NB4 (cell line): ENCODE results near the gene GTSE1.

Experiments used
- DNase-seq: peaks from one replicate; pipeline ENCODE4 v3.0.0; 2010; ENCODE audit warnings: low read depth
- H3K4me3 ChIP-seq: one replicate; pipeline ENCODE4 v1.5.1; 2011; ENCODE audit warnings: mild to moderate bottlenecking, low read depth, low read length, moderate library complexity
- MAX ChIP-seq: IDR thresholded peaks from 2 replicates; pipeline ENCODE4 v1.6.1; 2011; ENCODE audit warnings: low read depth, low read length
- MYC ChIP-seq: IDR thresholded peaks from 2 replicates; pipeline ENCODE4 v1.6.1; 2011; ENCODE audit warnings: low read depth, low read length
- POLR2A ChIP-seq: IDR thresholded peaks from 2 replicates; pipeline ENCODE4 v1.6.1; 2011; ENCODE audit warnings: mild to moderate bottlenecking; ENCODE audit not compliant: insufficient read length; ENCODE audit errors: extremely low read depth
- TF ChIP-seq, protein P1 (sequence below): IDR thresholded peaks from one replicate; pipeline ENCODE4 v1.5.1; 2012; ENCODE audit warnings: low read depth, low read length

Gene GTSE1

DNA sequence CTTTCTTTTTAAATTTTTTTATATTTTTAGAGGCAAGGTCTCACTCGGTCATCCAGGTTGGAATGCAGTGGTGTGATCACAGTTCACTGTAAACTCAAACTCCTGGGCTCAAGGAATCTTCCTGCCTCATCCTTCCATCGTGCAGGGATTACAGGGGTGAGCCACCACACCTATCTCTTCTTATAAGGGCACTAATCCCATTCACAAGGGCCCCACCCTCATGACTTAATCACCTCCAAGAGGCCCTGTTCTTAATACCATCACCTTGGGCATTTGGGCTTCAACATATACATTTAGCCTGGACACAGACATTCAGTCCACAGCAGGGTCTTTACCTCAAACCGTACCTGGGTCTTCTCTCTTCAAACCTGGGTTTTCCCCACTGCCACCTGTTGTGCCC lies 4.5 kb upstream of the GTSE1 start:
- no peak overlapping the region for H3K4me3 ChIP-seq
- TF ChIP-seq MYC (no peak), POLR2A (no peak), MAX (no peak)
- TF ChIP-seq, protein P1, sequence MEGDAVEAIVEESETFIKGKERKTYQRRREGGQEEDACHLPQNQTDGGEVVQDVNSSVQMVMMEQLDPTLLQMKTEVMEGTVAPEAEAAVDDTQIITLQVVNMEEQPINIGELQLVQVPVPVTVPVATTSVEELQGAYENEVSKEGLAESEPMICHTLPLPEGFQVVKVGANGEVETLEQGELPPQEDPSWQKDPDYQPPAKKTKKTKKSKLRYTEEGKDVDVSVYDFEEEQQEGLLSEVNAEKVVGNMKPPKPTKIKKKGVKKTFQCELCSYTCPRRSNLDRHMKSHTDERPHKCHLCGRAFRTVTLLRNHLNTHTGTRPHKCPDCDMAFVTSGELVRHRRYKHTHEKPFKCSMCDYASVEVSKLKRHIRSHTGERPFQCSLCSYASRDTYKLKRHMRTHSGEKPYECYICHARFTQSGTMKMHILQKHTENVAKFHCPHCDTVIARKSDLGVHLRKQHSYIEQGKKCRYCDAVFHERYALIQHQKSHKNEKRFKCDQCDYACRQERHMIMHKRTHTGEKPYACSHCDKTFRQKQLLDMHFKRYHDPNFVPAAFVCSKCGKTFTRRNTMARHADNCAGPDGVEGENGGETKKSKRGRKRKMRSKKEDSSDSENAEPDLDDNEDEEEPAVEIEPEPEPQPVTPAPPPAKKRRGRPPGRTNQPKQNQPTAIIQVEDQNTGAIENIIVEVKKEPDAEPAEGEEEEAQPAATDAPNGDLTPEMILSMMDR = no peak
- DNase-seq = no peak

DNA sequence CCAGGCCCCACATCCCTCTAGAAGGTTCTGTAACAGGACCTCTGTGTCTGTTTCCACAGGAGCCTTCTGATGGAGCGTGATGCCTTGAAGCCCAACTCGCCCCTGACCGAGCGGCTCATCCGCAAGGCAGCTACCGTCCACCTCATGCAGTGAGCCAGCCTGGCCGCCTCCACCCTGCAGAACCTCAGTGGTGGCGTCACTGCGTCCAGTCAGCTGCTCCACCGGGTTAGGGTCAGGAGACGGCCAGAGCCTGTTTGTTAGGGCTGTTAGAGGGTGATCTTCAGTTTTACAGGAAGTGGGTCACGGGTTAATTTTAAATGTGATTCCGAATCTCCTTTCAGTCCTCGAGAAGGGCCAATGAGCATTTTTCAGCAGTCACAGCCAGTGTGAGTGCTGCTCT lies 3.9 kb upstream of the GTSE1 start:
- no peak for DNase-seq
- no peak for TF ChIP-seq POLR2A
- no peak for TF ChIP-seq MYC
- TF ChIP-seq, protein P1 = no peak
- TF ChIP-seq MAX = no peak
- no peak overlapping the region for H3K4me3 ChIP-seq

DNA sequence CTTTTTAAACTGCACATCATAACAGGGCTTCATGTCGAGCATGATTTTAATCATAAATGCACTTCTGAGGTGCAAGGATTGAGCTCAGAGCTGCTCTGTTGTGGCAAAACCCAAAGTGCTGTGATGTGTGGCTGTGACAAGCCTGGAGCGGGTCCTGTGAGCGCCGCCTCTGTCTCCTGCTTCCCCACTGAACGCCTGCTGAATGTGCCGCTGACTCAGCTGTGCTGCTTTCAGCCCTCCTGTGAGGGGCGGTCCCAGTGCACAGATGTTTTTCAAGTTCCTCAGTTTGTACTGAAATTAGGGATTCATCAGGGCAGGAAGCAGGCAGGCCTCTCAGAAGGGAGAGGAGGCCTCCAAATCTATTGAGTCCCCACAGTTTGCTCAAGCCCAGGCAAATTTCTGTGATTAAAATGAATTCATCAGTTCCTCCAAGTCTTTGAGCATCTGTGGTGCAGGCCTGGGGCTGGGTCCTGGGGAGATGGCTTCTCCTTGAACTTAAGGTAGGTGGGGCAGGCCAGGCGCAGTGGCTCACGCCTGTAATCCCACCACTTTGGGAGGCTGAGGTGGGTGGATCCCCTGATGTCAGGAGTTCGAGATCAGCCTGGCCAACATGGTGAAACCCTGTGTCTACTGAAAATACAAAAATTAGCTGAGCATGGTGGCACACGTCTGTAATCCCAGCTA lies 3.0 kb upstream of the GTSE1 start:
- DNase-seq = peak; percentile 50
- no peak overlapping the region for H3K4me3 ChIP-seq
- no peak for TF ChIP-seq MAX
- no peak for TF ChIP-seq POLR2A
- TF ChIP-seq, protein P1 = no peak
- no peak for TF ChIP-seq MYC

GRCh38 chr22:46294784-46295183 lies 1.9 kb upstream of the GTSE1 start:
- DNase-seq = no peak
- no peak overlapping the region for H3K4me3 ChIP-seq
- TF ChIP-seq, protein P1 = no peak
- TF ChIP-seq POLR2A (no peak), MAX (no peak), MYC (no peak)

- no peak for TF ChIP-seq POLR2A
- TF ChIP-seq, protein P1 = no peak
- TF ChIP-seq MYC = no peak
- peak overlapping the region; percentile 68 for H3K4me3 ChIP-seq
- DNase-seq = no peak
Measured at GRCh38 chr22:46295277-46295971, 1.2 kb upstream of the GTSE1 start.
